ENCODE data around the gene SCGB1D2. TPM values are rescaled to one million over a fixed set of nuclear protein-coding genes. Genes with fewer than 3 reads are reported as not detected.

SCGB1D2 gene
- total RNA-seq, 1 donor, result not detected

GRCh38 chr11:62236187-62236586 is 5.9 kb upstream of the SCGB1D2 start:
- H3K4me3 ChIP-seq (ENCODE audit: low read depth, low read length), result no peak overlapping the region
- DNase-seq (ENCODE audit: low read depth), result no peak
- TF ChIP-seq CTCF (IDR thresholded peaks at IDR 0.05; ENCODE audit: insufficient read depth, low read depth, low read length), result no peak

DNA sequence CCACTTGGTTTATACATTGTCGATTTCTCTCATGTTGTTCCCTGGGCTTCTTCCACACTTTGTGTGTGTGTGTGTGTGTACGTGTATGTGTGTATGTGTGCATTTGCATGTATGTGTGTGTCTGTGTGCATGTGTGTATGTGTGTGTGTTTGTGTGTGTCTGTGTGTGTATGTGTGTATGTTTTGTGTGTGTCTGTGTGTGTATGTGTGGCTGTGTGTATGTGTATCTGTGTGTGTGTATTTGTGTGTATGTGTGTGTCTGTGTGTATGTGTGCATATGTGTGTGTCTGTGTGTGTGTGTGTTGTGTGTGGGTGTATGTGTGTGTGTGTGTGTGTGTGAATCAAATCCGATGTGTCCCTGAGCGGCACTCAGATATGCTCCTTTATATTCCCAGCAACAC is 4.5 kb upstream of the SCGB1D2 start:
- no peak overlapping the region for H3K4me3 ChIP-seq (ENCODE audit: low read depth, low read length)
- no peak for DNase-seq (ENCODE audit: low read depth)
- TF ChIP-seq CTCF (IDR thresholded peaks at IDR 0.05; ENCODE audit: insufficient read depth, low read depth, low read length), result no peak

- TF ChIP-seq CTCF (IDR thresholded peaks at IDR 0.05; ENCODE audit: insufficient read depth, low read depth, low read length), result no peak
- no peak overlapping the region for H3K4me3 ChIP-seq (ENCODE audit: low read depth, low read length)
- no peak for DNase-seq (ENCODE audit: low read depth)
Measured at GRCh38 chr11:62238151-62238550, 3.9 kb upstream of the SCGB1D2 start.

GRCh38 chr11:62241095-62241494 is 944 bp upstream of the SCGB1D2 start:
- DNase-seq (ENCODE audit: low read depth), result no peak
- no peak for TF ChIP-seq CTCF (IDR thresholded peaks at IDR 0.05; ENCODE audit: insufficient read depth, low read depth, low read length)
- no peak overlapping the region for H3K4me3 ChIP-seq (ENCODE audit: low read depth, low read length)

DNA sequence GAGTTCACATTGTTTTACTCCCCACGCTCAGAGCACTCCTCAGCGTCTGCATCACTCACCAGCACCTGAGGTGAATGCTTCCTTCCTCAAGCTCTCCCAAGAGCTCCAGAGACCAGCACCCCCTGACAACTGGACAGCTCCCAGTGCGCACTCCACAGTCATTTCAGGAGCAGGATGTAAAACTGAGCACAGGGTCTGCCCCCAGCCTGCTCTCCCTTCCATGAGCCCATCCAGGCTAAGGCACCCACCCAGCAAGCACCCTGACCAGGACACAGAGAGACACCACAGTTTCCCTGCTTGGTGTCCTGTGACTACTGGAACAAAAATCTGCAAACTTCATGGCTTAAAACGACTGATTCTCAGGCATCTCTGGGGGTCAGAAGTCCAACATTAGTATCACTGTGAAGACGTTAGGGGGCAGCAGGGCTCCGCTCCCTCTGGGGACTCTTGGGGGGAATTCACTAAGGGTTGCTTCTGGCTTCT is 3.3 kb downstream of the SCGB1D2 start:
- no peak overlapping the region for H3K4me3 ChIP-seq (ENCODE audit: low read depth, low read length)
- DNase-seq (ENCODE audit: low read depth), result peak; percentile 41
- TF ChIP-seq CTCF (IDR thresholded peaks at IDR 0.05; ENCODE audit: insufficient read depth, low read depth, low read length), result peak; percentile 31

- no peak for TF ChIP-seq CTCF (IDR thresholded peaks at IDR 0.05; ENCODE audit: insufficient read depth, low read depth, low read length)
- DNase-seq (ENCODE audit: low read depth), result no peak
- no peak overlapping the region for H3K4me3 ChIP-seq (ENCODE audit: low read depth, low read length)
Measured at GRCh38 chr11:62251698-62252097, 9.7 kb downstream of the SCGB1D2 start.

DNA sequence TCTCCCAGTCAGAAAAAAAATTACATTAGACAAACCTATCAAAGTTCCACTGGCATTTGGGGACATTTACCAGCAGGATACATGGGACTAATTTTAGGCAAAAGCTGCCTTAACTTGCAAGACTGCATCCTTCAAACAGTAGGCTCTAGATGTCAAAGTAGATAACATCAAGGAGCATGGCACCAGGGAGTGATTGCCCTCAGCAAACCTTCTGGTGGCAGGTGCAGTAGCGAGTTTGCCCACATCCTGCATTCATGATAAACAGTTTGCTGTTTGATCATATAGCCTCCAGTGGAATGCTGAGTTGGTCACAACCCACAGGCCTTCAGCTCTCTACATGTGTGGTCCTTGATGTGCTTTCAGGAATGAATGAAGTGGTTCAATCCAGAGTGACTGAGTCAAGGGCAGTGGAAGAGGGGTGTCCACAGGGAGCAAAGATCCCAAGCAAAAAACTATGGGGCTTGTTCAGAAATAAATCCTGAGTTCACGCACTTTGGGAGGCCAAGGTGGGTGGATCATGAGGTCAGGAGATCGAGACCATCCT is 12.0 kb downstream of the SCGB1D2 start:
- no peak overlapping the region for H3K4me3 ChIP-seq (ENCODE audit: low read depth, low read length)
- DNase-seq (ENCODE audit: low read depth), result no peak
- TF ChIP-seq CTCF (IDR thresholded peaks at IDR 0.05; ENCODE audit: insufficient read depth, low read depth, low read length), result no peak

Data from fibroblast of villous mesenchyme (primary cell).